ENCODE data around the gene SERINC1. TPM values are rescaled to one million over a fixed set of nuclear protein-coding genes. Genes with fewer than 3 reads are reported as not detected.

SERINC1 gene
- total and polyA plus RNA-seq, 2 of the 4 experiments (the other 2 are of a cell fraction): 79.8 to 123 TPM

DNA sequence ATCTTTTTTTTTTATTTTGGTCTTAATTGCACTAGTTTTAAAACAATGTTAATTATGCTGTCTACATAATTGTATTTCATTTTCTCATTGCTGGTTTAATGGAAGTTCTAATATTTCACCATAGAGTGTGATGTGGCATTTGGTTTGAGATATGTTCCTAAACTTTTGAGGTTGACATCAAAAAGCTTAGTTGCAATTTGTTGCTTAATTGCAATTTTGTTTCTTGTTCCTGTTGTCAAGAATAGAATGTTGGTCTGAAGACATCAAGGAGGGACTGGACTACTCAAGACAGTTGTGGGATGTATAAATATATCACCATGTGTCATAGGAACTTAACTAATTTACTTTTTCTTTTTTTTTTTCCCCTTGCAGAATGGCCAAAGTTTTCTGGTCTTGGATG, 59.6 kb downstream of the SERINC1 start:
- TF ChIP-seq CEBPB (IDR thresholded peaks at IDR 0.05; ENCODE audit: low read depth, low read length): no peak
- no peak for TF ChIP-seq CHD1 (IDR thresholded peaks at IDR 0.05; ENCODE audit: low read depth, low read length)
- TF ChIP-seq, protein P1, sequence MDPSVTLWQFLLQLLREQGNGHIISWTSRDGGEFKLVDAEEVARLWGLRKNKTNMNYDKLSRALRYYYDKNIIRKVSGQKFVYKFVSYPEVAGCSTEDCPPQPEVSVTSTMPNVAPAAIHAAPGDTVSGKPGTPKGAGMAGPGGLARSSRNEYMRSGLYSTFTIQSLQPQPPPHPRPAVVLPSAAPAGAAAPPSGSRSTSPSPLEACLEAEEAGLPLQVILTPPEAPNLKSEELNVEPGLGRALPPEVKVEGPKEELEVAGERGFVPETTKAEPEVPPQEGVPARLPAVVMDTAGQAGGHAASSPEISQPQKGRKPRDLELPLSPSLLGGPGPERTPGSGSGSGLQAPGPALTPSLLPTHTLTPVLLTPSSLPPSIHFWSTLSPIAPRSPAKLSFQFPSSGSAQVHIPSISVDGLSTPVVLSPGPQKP (IDR thresholded peaks at IDR 0.05; ENCODE audit: borderline replicate concordance, low read depth, low read length): no peak
- no peak for TF ChIP-seq BHLHE40 (IDR thresholded peaks at IDR 0.05; ENCODE audit: low read depth, low read length)
- TF ChIP-seq, protein P2, sequence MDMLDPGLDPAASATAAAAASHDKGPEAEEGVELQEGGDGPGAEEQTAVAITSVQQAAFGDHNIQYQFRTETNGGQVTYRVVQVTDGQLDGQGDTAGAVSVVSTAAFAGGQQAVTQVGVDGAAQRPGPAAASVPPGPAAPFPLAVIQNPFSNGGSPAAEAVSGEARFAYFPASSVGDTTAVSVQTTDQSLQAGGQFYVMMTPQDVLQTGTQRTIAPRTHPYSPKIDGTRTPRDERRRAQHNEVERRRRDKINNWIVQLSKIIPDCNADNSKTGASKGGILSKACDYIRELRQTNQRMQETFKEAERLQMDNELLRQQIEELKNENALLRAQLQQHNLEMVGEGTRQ (IDR thresholded peaks at IDR 0.05; ENCODE audit: low read depth, low read length): no peak
- no peak for TF ChIP-seq MAZ (IDR thresholded peaks at IDR 0.05; ENCODE audit: borderline replicate concordance, low read depth, low read length)
- TF ChIP-seq MXI1 (IDR thresholded peaks at IDR 0.05; ENCODE audit: borderline replicate concordance, low read depth, low read length): no peak
- TF ChIP-seq, protein P3, sequence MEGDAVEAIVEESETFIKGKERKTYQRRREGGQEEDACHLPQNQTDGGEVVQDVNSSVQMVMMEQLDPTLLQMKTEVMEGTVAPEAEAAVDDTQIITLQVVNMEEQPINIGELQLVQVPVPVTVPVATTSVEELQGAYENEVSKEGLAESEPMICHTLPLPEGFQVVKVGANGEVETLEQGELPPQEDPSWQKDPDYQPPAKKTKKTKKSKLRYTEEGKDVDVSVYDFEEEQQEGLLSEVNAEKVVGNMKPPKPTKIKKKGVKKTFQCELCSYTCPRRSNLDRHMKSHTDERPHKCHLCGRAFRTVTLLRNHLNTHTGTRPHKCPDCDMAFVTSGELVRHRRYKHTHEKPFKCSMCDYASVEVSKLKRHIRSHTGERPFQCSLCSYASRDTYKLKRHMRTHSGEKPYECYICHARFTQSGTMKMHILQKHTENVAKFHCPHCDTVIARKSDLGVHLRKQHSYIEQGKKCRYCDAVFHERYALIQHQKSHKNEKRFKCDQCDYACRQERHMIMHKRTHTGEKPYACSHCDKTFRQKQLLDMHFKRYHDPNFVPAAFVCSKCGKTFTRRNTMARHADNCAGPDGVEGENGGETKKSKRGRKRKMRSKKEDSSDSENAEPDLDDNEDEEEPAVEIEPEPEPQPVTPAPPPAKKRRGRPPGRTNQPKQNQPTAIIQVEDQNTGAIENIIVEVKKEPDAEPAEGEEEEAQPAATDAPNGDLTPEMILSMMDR (conservative IDR thresholded peaks at IDR 0.05; ENCODE audit: low read depth, low read length): no peak
- no peak for TF ChIP-seq SMC3 (IDR thresholded peaks at IDR 0.05; ENCODE audit: low read depth, low read length)
- no peak for TF ChIP-seq RAD21 (IDR thresholded peaks at IDR 0.05; ENCODE audit: low read length)
- no peak for TF ChIP-seq MAFK (IDR thresholded peaks at IDR 0.05; ENCODE audit: low read depth, low read length)
- no peak for TF ChIP-seq POLR2A (IDR thresholded peaks at IDR 0.05; ENCODE audit: low read depth, low read length)
- no peak for TF ChIP-seq FOS (IDR thresholded peaks at IDR 0.05; ENCODE audit: low read depth, low read length)
- TF ChIP-seq RFX5 (IDR thresholded peaks at IDR 0.05; ENCODE audit: low read depth, low read length): no peak
- no peak overlapping the region for H2AFZ ChIP-seq (replicated peaks; ENCODE audit: low read length, poor library complexity)
- H3K9ac ChIP-seq (ENCODE audit: low read depth, low read length): no peak overlapping the region
- in situ Hi-C loops (cut with MboI; ENCODE audit: low sequenced_read_pairs): no loop called here
- H2BK20ac ChIP-seq (ENCODE audit: low read depth, low read length): no peak overlapping the region
- H3K9me3 ChIP-seq (ENCODE audit: control insufficient read depth, insufficient read depth, low read length): no peaks in the 10 kb centered on the region
- no peak overlapping the region for H3K4me3 ChIP-seq (ENCODE audit: insufficient read depth, low read depth, low read length)
- no peak overlapping the region for H3K4ac ChIP-seq (ENCODE audit: low read depth, low read length)
- no peaks in the 10 kb centered on the region for H4K20me1 ChIP-seq (ENCODE audit: insufficient read depth, low read length)
- H3K27me3 ChIP-seq (ENCODE audit: control insufficient read depth, insufficient read depth, low read length): no peaks in the 10 kb centered on the region
- H4K91ac ChIP-seq (ENCODE audit: insufficient read depth, low read depth, low read length): no peak overlapping the region
- H3K56ac ChIP-seq (ENCODE audit: extremely low read depth, insufficient read depth, low read length): no peak overlapping the region
- H4K8ac ChIP-seq (ENCODE audit: low read depth in 2 of 2, low read length in 2 of 2): no peak overlapping the region
- no peak overlapping the region for H3K14ac ChIP-seq (replicated peaks; ENCODE audit: low read depth, low read length)
- H2AK5ac ChIP-seq (ENCODE audit: low read depth, low read length): no peak overlapping the region
- intact Hi-C loops (cut with micrococcal nuclease): no loop called here
- dilution Hi-C loops (cut with HindIII; ENCODE audit: low sequenced_read_pairs, unreplicated experiment): no loop called here
- no peak for ATAC-seq (ENCODE audit: low read depth)
- peaks cover 6 to 16% of the 10 kb centered on the region in 2 experiments; a peak in 3 of 4 replicates for H3K79me1 ChIP-seq (ENCODE audit: low read depth in 1 of 2, low read length in 2 of 2)
- H3K4me2 ChIP-seq (ENCODE audit: low read depth, low read length): no peak overlapping the region
- no TSS peak for BruUV-seq (replicated peaks)
- H3K23ac ChIP-seq (ENCODE audit: low read depth, low read length): no peak overlapping the region
- peaks cover 5% of the 10 kb centered on the region for H3K36me3 ChIP-seq (ENCODE audit: control insufficient read depth, insufficient read depth, low read length)
- H3K18ac ChIP-seq (ENCODE audit: low read depth, low read length): no peak overlapping the region
- H4K5ac ChIP-seq (ENCODE audit: low read depth, low read length): no peak overlapping the region
- no peaks in the 10 kb centered on the region for H3K9me1 ChIP-seq (ENCODE audit: insufficient read depth, low read length)
- ChIA-PET CTCF (interaction anchor here (0.6 kb wide), 1 partner anchor 46 kb away, joined by 3 read pairs; no protein-coding TSS in a partner anchor), POLR2A (ENCODE audit: unreplicated experiment) (no interaction called here)
- no peak overlapping the region for H2BK120ac ChIP-seq (ENCODE audit: low read depth, low read length)
- DNase-seq: no peak
- H2AK9ac ChIP-seq (replicated peaks; ENCODE audit: low read depth, low read length, poor library complexity): no peak overlapping the region
- H3K4me1 ChIP-seq (ENCODE audit: control insufficient read depth, insufficient read depth, low read length): no peaks in the 10 kb centered on the region
- no peak overlapping the region for H3K27ac ChIP-seq (ENCODE audit: insufficient read depth, low read length)
- no peak overlapping the region for H2BK5ac ChIP-seq (ENCODE audit: low read depth, low read length, poor library complexity, severe bottlenecking)
- no peak overlapping the region for H2BK15ac ChIP-seq (ENCODE audit: low read depth, low read length)
